GM21515 (cell line): ENCODE results near the gene CKB.
"Not testable (repeated sequence)": the region's sequence is repeated elsewhere in the genome, so short reads cannot be mapped to it uniquely, and the experiment has no call there.

Source experiments
- ATAC-seq: cut with Tn5 transposase; IDR thresholded peaks from one replicate; pipeline ENCODE4 v1.9.1; 2021; ENCODE audit not compliant: unreplicated experiment

CKB gene

GRCh38 chr14:103528146-103528586 is 5.5 kb upstream of the CKB start:
- no peak for ATAC-seq

- ATAC-seq = no peak
Measured at GRCh38 chr14:103527408-103528145, 4.9 kb upstream of the CKB start.

- ATAC-seq = no peak
Measured at GRCh38 chr14:103526914-103527248, 4.3 kb upstream of the CKB start.

GRCh38 chr14:103526247-103526913 is 3.8 kb upstream of the CKB start:
- no peak for ATAC-seq

GRCh38 chr14:103525430-103526246 is 3.0 kb upstream of the CKB start:
- ATAC-seq = not testable (repeated sequence)

- ATAC-seq = no peak
Measured at GRCh38 chr14:103524002-103524935, 1.6 kb upstream of the CKB start.

- ATAC-seq = no peak
Measured at GRCh38 chr14:103523575-103523954, 935 bp upstream of the CKB start.

GRCh38 chr14:103521951-103522563 is 573 bp downstream of the CKB start:
- ATAC-seq = no peak

- ATAC-seq = no peak
Measured at GRCh38 chr14:103521438-103521950, 1.1 kb downstream of the CKB start.

- no peak for ATAC-seq
Measured at GRCh38 chr14:103520657-103521437, 1.8 kb downstream of the CKB start.

- ATAC-seq = no peak
Measured at GRCh38 chr14:103520269-103520656, 2.4 kb downstream of the CKB start.

- no peak for ATAC-seq
Measured at GRCh38 chr14:103519837-103520212, 2.8 kb downstream of the CKB start.

GRCh38 chr14:103519043-103519836 is 3.4 kb downstream of the CKB start:
- no peak for ATAC-seq

GRCh38 chr14:103518422-103519042 is 4.1 kb downstream of the CKB start:
- no peak for ATAC-seq

GRCh38 chr14:103517721-103518421 is 4.8 kb downstream of the CKB start:
- ATAC-seq = no peak

GRCh38 chr14:103517174-103517566 is 5.5 kb downstream of the CKB start:
- no peak for ATAC-seq

- ATAC-seq = no peak
Measured at GRCh38 chr14:103516426-103517173, 6.0 kb downstream of the CKB start.
